GM12878 (cell line): ENCODE results near the gene KLK2. TPM values are rescaled to one million over a fixed set of nuclear protein-coding genes. Genes with fewer than 3 reads are reported as not detected.

Source experiments
- ATAC-seq: fragments of 200-7000 bp; cut with Tn5 transposase; 3 replicates; pipeline ENCODE4 v1.9.1; 2020; ENCODE audit warnings: mild to moderate bottlenecking, moderate library complexity
- BruUV-seq: library from RNA; stranded (reverse); fragments of 400-500 nt; replicated peaks from 2 replicates; lab custom pipeline; 2021; lab: Mats Ljungman, UMichigan
- CTCF ChIA-PET: fragments of 300-600 bp; sonication (Branson Sonifier 250); formaldehyde crosslinking; extraction: SDS; loops from one replicate; lab custom pipeline; 2021; ENCODE audit warnings: inconsistent platforms; lab: Yijun Ruan, JAX
- POLR2A ChIA-PET: fragments of 350-600 bp; formaldehyde crosslinking; extraction: SDS; loops from one replicate; lab custom pipeline; 2021; ENCODE audit warnings: inconsistent platforms; lab: Charles Lee
- RAD21 ChIA-PET: fragments of 300-600 bp; sonication (Branson Sonifier 250); formaldehyde crosslinking; loops from one replicate; lab custom pipeline; 2023; ENCODE audit warnings: antibody characterized with exemption; ENCODE audit not compliant: unreplicated experiment; lab: Charles Lee
- SMC1A ChIA-PET: fragments of 300-600 bp; sonication (Branson Sonifier 250); formaldehyde crosslinking; loops from one replicate; lab custom pipeline; 2023; ENCODE audit not compliant: unreplicated experiment, uncharacterized antibody; lab: Charles Lee
- DNase-seq: peaks from one replicate; pipeline ENCODE4 v3.0.0-alpha.2; 2011; ENCODE audit warnings: low read depth, low spot score
- FAIRE-seq: peaks from 3 replicates; lab custom pipeline; 2011; peaks lifted over from hg19 to GRCh38; lab: Jason Lieb, UNC
- H2AFZ ChIP-seq: 2 replicates; pipeline ENCODE4 v1.6.0; 2011; ENCODE audit warnings: low read depth, low read length, control low read depth; ENCODE audit not compliant: control insufficient read depth
- H3K27ac ChIP-seq: 2 replicates; pipeline ENCODE4 v1.5.1; 2011; ENCODE audit warnings: control low read depth; ENCODE audit not compliant: control insufficient read depth, insufficient read depth
- H3K27me3 ChIP-seq, 2 experiments: replicated peaks in 1 of 2; 2 replicates each; pipeline versions ENCODE4 v1.6.0 to v1.6.1; 2011; ENCODE audit warnings: low read length in 1 of 2; ENCODE audit not compliant: control insufficient read depth in 2 of 2, insufficient read depth in 2 of 2
- H3K36me3 ChIP-seq, 2 experiments: 2 replicates each; pipeline ENCODE4 v1.5.1; 2011; ENCODE audit warnings: low read length in 1 of 2; ENCODE audit not compliant: control insufficient read depth in 2 of 2, insufficient read depth in 2 of 2
- H3K4me1 ChIP-seq: 2 replicates; pipeline ENCODE4 v1.6.1; 2011; ENCODE audit warnings: mild to moderate bottlenecking, low read length, moderate library complexity, mixed read lengths; ENCODE audit not compliant: control insufficient read depth, insufficient read depth
- H3K4me2 ChIP-seq: 2 replicates; pipeline ENCODE4 v1.6.0; 2011; ENCODE audit warnings: control low read depth; ENCODE audit not compliant: control insufficient read depth, insufficient read depth
- H3K4me3 ChIP-seq: fragments of 200-600 bp; sonication (generic); 2 replicates; pipeline ENCODE4 v1.5.1; 2016
- H3K79me2 ChIP-seq: 2 replicates; pipeline ENCODE4 v1.6.0; 2011; ENCODE audit warnings: low read length; ENCODE audit not compliant: control insufficient read depth, insufficient read depth
- H3K9ac ChIP-seq: 2 replicates; pipeline ENCODE4 v1.8.0; 2011; ENCODE audit warnings: low read length, control low read depth, mixed read lengths; ENCODE audit not compliant: control insufficient read depth, insufficient read depth
- H3K9me3 ChIP-seq: replicated peaks from 3 replicates; pipeline ENCODE4 v1.5.1; 2011; ENCODE audit warnings: mild to moderate bottlenecking, low read length; ENCODE audit not compliant: control insufficient read depth, insufficient read depth
- H4K20me1 ChIP-seq: 2 replicates; pipeline ENCODE4 v1.6.0; 2011; ENCODE audit not compliant: control insufficient read depth, insufficient read depth
- CEBPB ChIP-seq, 2 experiments: fragments of 150-350 bp in 1 of 2; IDR thresholded peaks; 2 replicates each; pipeline ENCODE4 v1.6.1; 2012 to 2014; ENCODE audit warnings: low read depth in 2 of 2, low read length in 2 of 2, borderline replicate concordance in 1 of 2, inconsistent platforms in 1 of 2
- E2F8 ChIP-seq: fragments of 450-650 bp; IDR thresholded peaks from 2 replicates; pipeline ENCODE4 v1.6.1; 2018; ENCODE audit warnings: mild to moderate bottlenecking, low read depth, moderate library complexity; ENCODE audit not compliant: partially characterized antibody
- FOXM1 ChIP-seq: IDR thresholded peaks from 2 replicates; pipeline ENCODE4 v1.6.1; 2012; ENCODE audit warnings: low read depth, mild to moderate bottlenecking, inconsistent platforms, low read length, moderate library complexity
- HDAC2 ChIP-seq: fragments of 200-600 bp; sonication (generic); IDR thresholded peaks from 2 replicates; pipeline ENCODE4 v1.6.1; 2017
- HDGF ChIP-seq: fragments of 450-650 bp; IDR thresholded peaks from 2 replicates; pipeline ENCODE4 v1.6.1; 2016; ENCODE audit warnings: antibody characterized with exemption
- TBL1XR1 ChIP-seq: IDR thresholded peaks from 2 replicates; pipeline ENCODE4 v1.6.1; 2012; ENCODE audit warnings: low read depth, low read length, improper control_type of control experiment
- WGBS: methylation state at CpG from one replicate; pipeline ENCODE4 v1.1.6; 2016; ENCODE audit warnings: low lambda C conversion rate; ENCODE audit not compliant: insufficient replicate concordance, insufficient coverage; ENCODE audit errors: missing lambda C conversion rate; 5-methylcytosine and 5-hydroxymethylcytosine counted together
- in situ Hi-C: fragments of 300-500 bp; cut with MboI; formaldehyde crosslinking; loops from 9 replicates; pipeline ENCODE4 v1.14.3; 2018; ENCODE audit warnings: mixed read lengths
- intact Hi-C: fragments of 100-400 bp; cut with micrococcal nuclease; formaldehyde crosslinking; loops from one replicate; pipeline ENCODE4 v1.14.2; 2022; ENCODE audit not compliant: unreplicated experiment
- polyA plus RNA-seq, 11 experiments: library from polyadenylated mRNA; depleted of rRNA in 4 of 11; unstranded in 6 of 11; stranded (reverse) in 5 of 11; fragments of >200 nt; fragmentation: Nextera tagmentation in 4 of 11; fragmentation: Illumina TruSeq in 1 of 11; extraction: Ambion mirVana in 4 of 11; extraction: Trizol in 1 of 11; gene quantifications; 1 replicate in 1 of 11; 2 replicates in 10 of 11; pipeline versions ENCODE4 v1.2.1 to v1.2.3, GENCODE V29; 2011 to 2016; ENCODE audit warnings: inconsistent platforms in 2 of 11, missing spikeins in 2 of 11, low read depth in 1 of 11
- total RNA-seq, 4 experiments: library from RNA; depleted of rRNA in 3 of 4; stranded (reverse); fragments of >200 nt in 3 of 4; fragmentation: Illumina TruSeq in 1 of 4; extraction: Trizol in 1 of 4; gene quantifications; 2 replicates each; pipeline versions ENCODE4 v1.2.1 to v1.2.3, GENCODE V29; 2013 to 2021

Gene KLK2
- total and polyA plus RNA-seq, 10 of the 15 experiments (the other 5 are each of a cell fraction or from before 2014, with no cell fraction given) = 0.19 to 3.1 (median 1.2) TPM

- RAD21 ChIA-PET = interaction anchor here (1.2 to 2.3 kb wide), 2 partner anchors 8 to 32 kb away, joined by 3 to 6 read pairs; no protein-coding TSS in a partner anchor
These were observed 16.4 kb downstream of the KLK2 start for GRCh38 chr19:50889638-50890037.

More at GRCh38 chr19:50889638-50890037, 16.4 kb downstream of the KLK2 start:
- no peak overlapping the region for H3K4me3 ChIP-seq
- ATAC-seq (no peak), DNase-seq (no peak), FAIRE-seq (no peak)
- H3K27ac ChIP-seq = no peak overlapping the region
- ChIA-PET CTCF (interaction anchor here (0.8 to 3.7 kb wide), 4 partner anchors 11 to 33 kb away, joined by 3 to 18 read pairs (median 6); no protein-coding TSS in a partner anchor), SMC1A (interaction anchor here (0.7 to 1.4 kb wide), 4 partner anchors 8 to 89 kb away, joined by 3 to 7 read pairs (median 3); no protein-coding TSS in a partner anchor), POLR2A (interaction anchor here (0.6 to 1.5 kb wide), 4 partner anchors 58 to 82 kb away, joined by 3 to 4 read pairs (median 4); no protein-coding TSS in a partner anchor)
- intact Hi-C loops = loop anchor here (10.0 kb wide), 1 partner anchor 535 kb away; no protein-coding TSS in a partner anchor
- H3K9me3 ChIP-seq = peaks cover 2% of the 10 kb centered on the region; the same call in 1 of the 3 replicates
- no peaks in the 10 kb centered on the region for H3K79me2 ChIP-seq
- WGBS = 40% methylated on average over 3 of the region's 3 CpGs
- in situ Hi-C loops = loop anchor here (10.0 kb wide), 1 partner anchor 535 kb away; no protein-coding TSS in a partner anchor
- H2AFZ ChIP-seq = no peak overlapping the region
- H3K4me2 ChIP-seq = no peak overlapping the region
- TF ChIP-seq HDAC2 = no peak
- TF ChIP-seq HDGF = no peak
- no peak for TF ChIP-seq CEBPB (IDR thresholded peaks at IDR 0.05; ENCODE audit: borderline replicate concordance in 1 of 2, low read depth in 2 of 2, low read length in 2 of 2)
- TF ChIP-seq FOXM1 = no peak
- no peak for TF ChIP-seq E2F8
- no peak for TF ChIP-seq TBL1XR1
- peaks cover 16% of the 10 kb centered on the region for H3K4me1 ChIP-seq
- H3K36me3 ChIP-seq = no peaks in the 10 kb centered on the region
- H4K20me1 ChIP-seq = no peaks in the 10 kb centered on the region
- H3K9ac ChIP-seq = no peak overlapping the region
- no peaks in the 10 kb centered on the region for H3K27me3 ChIP-seq
- no TSS peak for BruUV-seq
